T-helper 17 cell (primary cell): ENCODE results near the gene TXLNG. TPM values are rescaled to one million over a fixed set of nuclear protein-coding genes. Genes with fewer than 3 reads are reported as not detected.
"Not testable (repeated sequence)": the region's sequence is repeated elsewhere in the genome, so short reads cannot be mapped to it uniquely, and the experiment has no call there.

Experiments used
- ATAC-seq: fragments of 150-1000 bp; cut with Tn5 transposase; 2 replicates; pipeline ENCODE4 v1.10.0; 2021; ENCODE audit warnings: mild to moderate bottlenecking, moderate library complexity
- DNase-seq, 3 donors: peaks; one replicate each; pipeline versions ENCODE4 v3.0.0 to v3.0.0-alpha.2; 2020 to 2021
- H3K9me3 ChIP-seq: one replicate; pipeline ENCODE4 v1.7.0; 2013; ENCODE audit warnings: low read length, mild to moderate bottlenecking; ENCODE audit not compliant: control insufficient read depth, poor library complexity, severe bottlenecking
- H3K27ac Mint-ChIP-seq: one replicate; pipeline ENCODE4 v1.8.0; 2022; ENCODE audit warnings: mild to moderate bottlenecking, moderate library complexity, mixed read lengths
- H3K27me3 Mint-ChIP-seq: one replicate; pipeline ENCODE4 v1.8.0; 2022; ENCODE audit warnings: mixed read lengths
- H3K36me3 Mint-ChIP-seq: one replicate; pipeline ENCODE4 v1.8.0; 2022; ENCODE audit warnings: low read depth, mixed read lengths
- H3K4me1 Mint-ChIP-seq: one replicate; pipeline ENCODE4 v1.8.0; 2022; ENCODE audit warnings: mild to moderate bottlenecking, mixed read lengths
- H3K4me3 Mint-ChIP-seq: one replicate; pipeline ENCODE4 v1.8.0; 2022; ENCODE audit warnings: mild to moderate bottlenecking, moderate library complexity, mixed read lengths
- total RNA-seq, 4 donors: library from RNA in 2 of 4; stranded (reverse) in 2 of 4; gene quantifications; one replicate each; pipeline ENCODE4 v1.2.3 and lab custom pipeline; 2022 to 2026

Gene TXLNG
- total RNA-seq, 2 donors from 2014 or later = 19.9 to 21.7 TPM

DNA sequence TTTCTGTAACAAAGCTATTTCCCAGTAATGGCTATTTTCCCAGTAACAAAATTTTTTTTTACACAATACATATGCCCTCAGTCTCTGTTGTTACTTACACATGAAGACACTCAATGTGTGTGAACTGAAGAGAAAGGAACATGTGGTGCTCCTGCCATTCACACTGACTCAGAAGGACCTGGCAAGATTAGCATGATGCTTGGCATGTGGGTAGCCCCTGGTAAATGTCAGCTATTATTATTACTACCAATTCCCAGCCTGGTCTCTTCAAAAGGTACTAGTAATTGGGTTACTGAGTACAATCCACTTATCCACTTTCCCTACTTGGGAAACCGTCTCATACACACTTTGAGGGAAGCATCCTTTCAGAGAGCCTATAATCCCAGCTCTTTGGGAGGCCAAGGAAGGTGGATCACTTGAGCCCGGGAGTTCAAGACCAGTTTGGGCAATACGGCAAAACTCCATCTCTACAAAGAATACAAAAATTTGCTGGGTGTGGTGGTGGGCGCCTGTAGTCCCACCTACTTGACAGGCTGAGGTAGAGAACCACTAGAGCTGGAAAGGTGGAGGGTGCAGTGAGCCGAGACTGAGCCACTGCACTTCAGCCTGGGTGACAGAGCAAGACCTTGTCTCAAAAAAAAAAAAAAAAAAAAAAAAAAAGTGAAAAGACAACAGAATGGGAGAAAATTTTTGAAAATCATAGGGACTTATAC, 69.3 kb downstream of the TXLNG start:
- H3K9me3 ChIP-seq = no peaks in the 10 kb centered on the region
- peaks cover 2% of the 10 kb centered on the region for H3K36me3 Mint-ChIP-seq
- ATAC-seq (no peak), DNase-seq (no peak)
- H3K4me1 Mint-ChIP-seq = peaks cover 8% of the 10 kb centered on the region
- H3K27me3 Mint-ChIP-seq = no peaks in the 10 kb centered on the region
- no peak overlapping the region for H3K4me3 Mint-ChIP-seq
- H3K27ac Mint-ChIP-seq = peak overlapping the region; percentile 32

DNA sequence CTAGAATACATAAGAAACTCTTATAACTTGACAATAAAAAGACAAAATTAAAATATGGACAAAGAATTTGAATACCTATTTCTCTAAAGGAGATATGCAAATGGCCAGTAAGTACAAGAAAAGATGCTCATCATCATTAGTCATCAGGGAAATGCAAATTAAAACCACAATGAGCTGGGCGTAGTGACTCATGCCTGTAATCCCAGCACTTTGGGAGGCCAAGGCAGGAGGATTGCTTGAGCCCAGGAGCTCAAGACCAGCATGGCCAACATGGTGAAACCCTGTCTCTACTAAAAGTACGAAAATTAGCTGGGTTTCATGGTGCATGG, 69.8 kb downstream of the TXLNG start:
- H3K4me1 Mint-ChIP-seq, H3K36me3 Mint-ChIP-seq, H3K9me3 ChIP-seq, DNase-seq, H3K4me3 Mint-ChIP-seq, H3K27me3 Mint-ChIP-seq, ATAC-seq, H3K27ac Mint-ChIP-seq: not testable (repeated sequence)

GRCh38 chrX:16856744-16857143, 70.5 kb downstream of the TXLNG start:
- H3K4me1 Mint-ChIP-seq = peaks cover 8% of the 10 kb centered on the region
- no peak overlapping the region for H3K4me3 Mint-ChIP-seq
- H3K27ac Mint-ChIP-seq = no peak overlapping the region
- H3K9me3 ChIP-seq = no peaks in the 10 kb centered on the region
- H3K36me3 Mint-ChIP-seq = peaks cover 2% of the 10 kb centered on the region
- ATAC-seq (no peak), DNase-seq (no peak)
- H3K27me3 Mint-ChIP-seq = no peaks in the 10 kb centered on the region

GRCh38 chrX:16862829-16863228, 76.6 kb downstream of the TXLNG start:
- H3K27ac Mint-ChIP-seq = no peak overlapping the region
- ATAC-seq = peak; percentile 40
- H3K27me3 Mint-ChIP-seq = no peaks in the 10 kb centered on the region
- H3K9me3 ChIP-seq = no peaks in the 10 kb centered on the region
- peaks cover 13% of the 10 kb centered on the region for H3K4me1 Mint-ChIP-seq
- no peak for DNase-seq
- H3K36me3 Mint-ChIP-seq = no peaks in the 10 kb centered on the region
- H3K4me3 Mint-ChIP-seq = no peak overlapping the region

GRCh38 chrX:16867947-16868346, 81.7 kb downstream of the TXLNG start:
- no peak overlapping the region for H3K27ac Mint-ChIP-seq
- no peaks in the 10 kb centered on the region for H3K27me3 Mint-ChIP-seq
- peaks cover 3% of the 10 kb centered on the region for H3K36me3 Mint-ChIP-seq
- ATAC-seq (no peak), DNase-seq (no peak)
- H3K4me1 Mint-ChIP-seq = peaks cover 17% of the 10 kb centered on the region
- peak overlapping the region; percentile 56 for H3K4me3 Mint-ChIP-seq
- no peaks in the 10 kb centered on the region for H3K9me3 ChIP-seq

DNA sequence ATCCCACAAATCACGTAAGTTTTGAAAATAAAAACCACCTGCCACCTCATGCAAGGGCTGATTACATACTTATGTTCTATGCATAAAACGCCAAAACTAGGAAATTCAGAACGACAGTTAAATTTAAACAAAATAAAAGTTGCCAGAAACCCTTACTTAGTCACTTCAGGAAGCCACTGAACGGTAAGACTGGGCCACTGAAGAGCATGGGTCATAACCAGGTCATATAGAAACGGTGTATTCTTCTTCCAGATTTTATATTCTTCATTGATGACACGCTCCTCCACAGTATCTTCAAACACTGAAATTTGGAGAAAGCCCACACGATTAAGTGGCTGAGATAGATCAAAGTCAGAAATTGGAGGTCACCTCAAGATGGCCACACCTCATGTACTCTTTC, 82.7 kb downstream of the TXLNG start:
- Mint-ChIP-seq H3K4me1 (peaks cover 17% of the 10 kb centered on the region), H3K36me3 (peaks cover 3% of the 10 kb centered on the region)

GRCh38 chrX:16869393-16870094, 83.3 kb downstream of the TXLNG start:
- peaks cover 3% of the 10 kb centered on the region for H3K36me3 Mint-ChIP-seq
- H3K9me3 ChIP-seq = no peaks in the 10 kb centered on the region
- DNase-seq (peak; percentile 27 to 52 (median 44)), ATAC-seq (peak; percentile 33)
- no peaks in the 10 kb centered on the region for H3K27me3 Mint-ChIP-seq
- peaks cover 17% of the 10 kb centered on the region for H3K4me1 Mint-ChIP-seq
- peak overlapping the region; percentile 95 for H3K27ac Mint-ChIP-seq
- H3K4me3 Mint-ChIP-seq = peak overlapping the region; percentile 99

More for the DNA sequence above, 82.7 kb downstream of the TXLNG start:
- Mint-ChIP-seq H3K27ac (peak overlapping the region; percentile 84), H3K27me3 (no peaks in the 10 kb centered on the region), H3K4me3 (peak overlapping the region; percentile 91)
- no peaks in the 10 kb centered on the region for H3K9me3 ChIP-seq
- no peak for DNase-seq
- no peak for ATAC-seq

- peak within 1 kb of the TSS; percentile 99 for H3K4me3 Mint-ChIP-seq
- DNase-seq (peak; percentile 85 to 89 (median 88)), ATAC-seq (peak; percentile 84)
- peak within 1 kb of the TSS; percentile 95 for H3K27ac Mint-ChIP-seq
- H3K27me3 Mint-ChIP-seq = peaks cover 6% of the 10 kb centered on the region
- no peaks in the 10 kb centered on the region for H3K9me3 ChIP-seq
- H3K36me3 Mint-ChIP-seq = peaks cover 3% of the 10 kb centered on the region
- peaks cover 17% of the 10 kb centered on the region for H3K4me1 Mint-ChIP-seq
Observed at GRCh38 chrX:16870095-16870861, 84.0 kb downstream of the TXLNG start, which contains the start of gene RBBP7. TSS of gene RBBP7 (minus strand) at chrX:16870362. CDS start at chrX:16870053, 309 bp downstream.

DNA sequence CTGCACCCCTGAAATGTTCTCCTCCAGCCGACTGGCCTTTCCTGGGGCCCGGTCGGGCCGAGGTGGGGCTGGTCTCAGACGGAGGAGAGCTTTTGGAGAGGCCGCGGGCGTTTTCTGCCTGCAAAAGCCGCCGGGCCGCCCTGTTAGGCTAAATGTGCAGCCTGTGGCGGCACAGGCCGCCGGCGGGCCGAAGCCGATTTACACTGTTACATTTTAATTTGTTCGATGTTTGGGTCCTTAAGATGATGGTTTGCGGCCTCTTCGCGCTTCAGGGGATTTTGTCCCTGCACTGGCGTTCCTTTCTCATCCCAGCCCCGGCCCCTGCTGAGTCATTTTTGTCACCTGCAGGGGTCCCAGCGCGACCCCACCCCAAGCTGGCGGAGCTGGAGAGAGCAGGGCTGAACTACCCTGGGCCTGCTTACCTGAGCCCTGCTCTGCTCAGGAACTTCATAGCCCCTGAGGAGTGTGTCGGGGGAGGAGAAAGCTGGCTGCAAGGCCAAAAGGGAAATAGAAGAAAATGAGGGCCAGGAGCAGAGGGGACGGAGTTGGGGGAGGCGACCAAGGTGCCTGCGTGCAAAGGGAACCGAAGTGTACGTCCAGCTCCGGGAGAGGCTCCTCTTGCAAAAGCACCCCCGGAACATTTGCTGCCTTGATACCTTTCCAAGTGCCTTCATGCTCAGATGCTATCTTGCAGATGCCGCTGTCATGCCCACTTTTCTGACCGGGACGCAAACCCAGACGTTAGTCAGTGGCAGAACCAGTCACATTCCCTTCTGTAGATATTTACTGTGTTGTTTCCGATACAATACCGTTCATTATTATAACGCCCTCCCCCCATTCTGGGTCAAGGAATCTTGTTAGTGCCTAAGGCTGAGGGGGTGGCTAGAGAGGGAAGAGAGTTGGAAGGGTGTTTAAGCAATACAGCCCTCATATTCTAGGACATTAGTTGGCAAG, 84.9 kb downstream of the TXLNG start:
- Mint-ChIP-seq H3K27me3 (peaks cover 8% of the 10 kb centered on the region), H3K4me3 (peak overlapping the region; percentile 99), H3K27ac (peak overlapping the region; percentile 95), H3K4me1 (peaks cover 13% of the 10 kb centered on the region), H3K36me3 (peaks cover 3% of the 10 kb centered on the region)
- H3K9me3 ChIP-seq = no peaks in the 10 kb centered on the region
- peak; percentile 3 for ATAC-seq
- peak in 2 of 3 donors; percentile 10 to 13 for DNase-seq

- Mint-ChIP-seq H3K4me1 (peaks cover 12% of the 10 kb centered on the region), H3K27me3 (peaks cover 8% of the 10 kb centered on the region), H3K36me3 (peaks cover 3% of the 10 kb centered on the region), H3K27ac (no peak overlapping the region), H3K4me3 (no peak overlapping the region)
- ATAC-seq (no peak), DNase-seq (no peak)
- H3K9me3 ChIP-seq = no peaks in the 10 kb centered on the region
Observed at GRCh38 chrX:16873106-16873505, 86.8 kb downstream of the TXLNG start.

DNA sequence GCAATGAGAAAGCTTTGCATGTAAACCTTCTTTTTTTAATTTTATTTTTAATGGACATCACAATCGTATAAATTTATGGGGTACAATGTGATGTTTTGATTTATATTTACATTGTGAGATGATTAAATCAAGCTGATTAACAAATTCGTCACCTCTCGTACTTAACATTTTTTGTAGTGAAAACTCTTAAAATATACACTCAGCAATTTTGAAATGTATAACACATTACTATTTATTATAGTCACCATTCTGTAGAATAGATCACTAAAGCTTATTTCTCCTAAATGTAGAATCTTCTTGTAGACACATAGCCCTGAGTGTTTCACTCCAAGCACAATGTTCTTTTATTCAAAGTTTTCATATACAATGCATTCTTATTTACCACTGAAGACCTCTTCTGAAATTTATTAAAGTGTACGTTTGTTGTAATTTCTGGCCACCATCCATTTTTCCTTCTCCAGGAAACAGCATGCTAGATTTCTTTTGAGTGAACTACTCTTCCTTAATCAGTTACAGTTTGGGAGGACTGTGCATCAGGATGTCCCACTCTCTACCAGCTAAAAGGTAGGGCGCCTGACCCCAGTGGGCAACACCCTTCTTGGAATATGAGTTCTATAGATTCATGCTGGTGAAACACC, 88.3 kb downstream of the TXLNG start:
- peaks cover 3% of the 10 kb centered on the region for H3K36me3 Mint-ChIP-seq
- H3K27me3 Mint-ChIP-seq = peaks cover 8% of the 10 kb centered on the region

DNA sequence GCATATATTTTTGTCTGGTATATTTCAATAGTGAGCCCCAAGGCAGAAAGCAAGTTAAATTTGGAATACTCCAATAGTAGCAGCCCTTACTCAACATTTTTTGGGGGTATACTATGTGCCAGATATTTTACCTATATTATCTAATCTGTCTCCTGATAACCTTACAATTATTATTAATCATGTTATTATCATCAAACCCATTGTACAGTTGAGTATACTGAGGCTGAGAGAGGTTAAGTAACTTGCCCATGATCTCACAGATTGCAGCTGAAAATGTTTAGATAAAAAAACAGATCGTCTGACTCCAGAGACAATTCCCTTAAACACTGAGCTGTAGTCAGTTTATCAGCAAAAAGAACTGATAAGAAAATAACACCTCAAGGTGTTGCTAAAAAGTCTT, 90.4 kb downstream of the TXLNG start:
- H3K4me1 Mint-ChIP-seq = no peaks in the 10 kb centered on the region
- no peaks in the 10 kb centered on the region for H3K36me3 Mint-ChIP-seq
- no peak overlapping the region for H3K27ac Mint-ChIP-seq
- peaks cover 8% of the 10 kb centered on the region for H3K27me3 Mint-ChIP-seq
- DNase-seq = no peak
- H3K9me3 ChIP-seq = no peaks in the 10 kb centered on the region
- ATAC-seq = no peak
- no peak overlapping the region for H3K4me3 Mint-ChIP-seq

More for the DNA sequence above, 88.3 kb downstream of the TXLNG start:
- Mint-ChIP-seq H3K4me1 (peaks cover 5% of the 10 kb centered on the region), H3K4me3 (no peak overlapping the region), H3K27ac (no peak overlapping the region)
- ATAC-seq (no peak), DNase-seq (no peak)
- H3K9me3 ChIP-seq = no peaks in the 10 kb centered on the region
